Measurements from ENCODE around the gene OGN. TPM values are rescaled to one million over a fixed set of nuclear protein-coding genes. Genes with fewer than 3 reads are reported as not detected.

Gene OGN
- total RNA-seq, 1 experiment from 2014 or later: not detected

GRCh38 chr9:92435263-92435662 lies 30.9 kb upstream of the OGN start:
- Histone ChIP-seq H2BK15ac (ENCODE audit: low read depth, low read length) (no peak overlapping the region), H4K5ac (ENCODE audit: insufficient read length, low read depth, low read length) (no peak overlapping the region), H2BK5ac (ENCODE audit: insufficient read length, low read length) (no peak overlapping the region), H2AFZ (ENCODE audit: low read length) (no peak overlapping the region), H3K14ac (ENCODE audit: insufficient read depth, low read length) (no peak overlapping the region), H3K4me1 (ENCODE audit: insufficient read depth, low read length) (no peaks in the 10 kb centered on the region), H4K20me1 (ENCODE audit: control insufficient read depth, insufficient read depth, insufficient read length) (no peaks in the 10 kb centered on the region), H4K8ac (replicated peaks; ENCODE audit: insufficient read length, low read depth, low read length) (no peak overlapping the region), H3K56ac (ENCODE audit: insufficient read length, low read depth, low read length) (no peak overlapping the region), H3K27ac (ENCODE audit: insufficient read length, low read depth, low read length) (no peak overlapping the region), H3K9ac (ENCODE audit: extremely low read depth, insufficient read length, low read length) (no peak overlapping the region), H3K23ac (ENCODE audit: insufficient read length, low read depth, low read length) (no peak overlapping the region), H2BK20ac (ENCODE audit: low read depth, low read length, poor library complexity, severe bottlenecking) (no peak overlapping the region), H2BK12ac (ENCODE audit: insufficient read length, low read depth, low read length) (no peak overlapping the region), H3K4ac (ENCODE audit: low read depth, low read length) (no peak overlapping the region), H3K27me3 (ENCODE audit: insufficient read depth, low read length) (no peaks in the 10 kb centered on the region), H2AK5ac (ENCODE audit: insufficient read length, low read length) (no peak overlapping the region), H3K79me1 (ENCODE audit: insufficient read depth, low read depth, low read length, poor library complexity, severe bottlenecking) (no peaks in the 10 kb centered on the region), H3K79me2 (ENCODE audit: insufficient read depth, low read length) (no peaks in the 10 kb centered on the region), H3K4me2 (ENCODE audit: insufficient read depth, insufficient read length, low read length) (no peak overlapping the region), H3T11ph (ENCODE audit: low read length) (no peak overlapping the region), H3K9me3 (ENCODE audit: control insufficient read depth, low read depth, low read length) (no peaks in the 10 kb centered on the region), H3K18ac (ENCODE audit: insufficient read length, low read depth, low read length) (no peak overlapping the region), H2BK120ac (ENCODE audit: low read depth, low read length, poor library complexity, severe bottlenecking) (no peak overlapping the region), H4K91ac (ENCODE audit: insufficient read length, low read depth, low read length) (no peak overlapping the region), H3K23me2 (ENCODE audit: insufficient read length, low read depth, low read length, poor library complexity, severe bottlenecking) (no peaks in the 10 kb centered on the region)
- no peaks in the 10 kb centered on the region for H3K27me3 Mint-ChIP-seq (ENCODE audit: low read depth)
- WGBS (ENCODE audit: extremely low coverage, insufficient read length, low lambda C conversion rate): no CpG with 5 or more reads among the region's 1 CpG
- no peak overlapping the region for H3K4me3 Mint-ChIP-seq
- H3K36me3 Mint-ChIP-seq (ENCODE audit: insufficient read depth in 1 of 3, low read depth in 3 of 3): no peaks in the 10 kb centered on the region
- H3K4me1 Mint-ChIP-seq: no peaks in the 10 kb centered on the region
- no peaks in the 10 kb centered on the region for H3K9me3 Mint-ChIP-seq
- DNase-seq: no peak
- TF ChIP-seq CTCF (conservative IDR thresholded peaks at IDR 0.05): no peak
- no peak overlapping the region for H3K27ac Mint-ChIP-seq

Data from H9 (cell line).